Measurements from ENCODE around the gene VSIG4.

GRCh38 chrX:66036231-66036630 lies 3.6 kb downstream of the VSIG4 start:
- no peak for TF ChIP-seq CTCF (IDR thresholded peaks at IDR 0.05)
- TF ChIP-seq POLR2A (IDR thresholded peaks at IDR 0.05) = no peak
